Activated CD4-positive, alpha-beta T cell treated with anti-CD3 and anti-CD28 coated beads for 1 hour (primary cell): Measurements from ENCODE around the gene TKT.
A peak's percentile ranks its signal among the peaks of the same experiment; 100 is the strongest.

Experiments
- DNase-seq: peaks from one replicate; pipeline ENCODE4 v3.0.0-alpha.2; 2020

Gene TKT

GRCh38 chr3:53223025-53223424 is 32.8 kb downstream of the TKT start:
- no peak for DNase-seq

GRCh38 chr3:53222183-53222901 is 33.5 kb downstream of the TKT start:
- no peak for DNase-seq

GRCh38 chr3:53221827-53222182 is 34.0 kb downstream of the TKT start:
- no peak for DNase-seq

GRCh38 chr3:53221345-53221744 is 34.5 kb downstream of the TKT start:
- DNase-seq: no peak

GRCh38 chr3:53219895-53220483 is 35.8 kb downstream of the TKT start:
- peak; percentile 49 for DNase-seq

- no peak for DNase-seq
These were observed 37.7 kb downstream of the TKT start for GRCh38 chr3:53218131-53218530.

GRCh38 chr3:53217175-53217574 is 38.6 kb downstream of the TKT start:
- no peak for DNase-seq

- DNase-seq: no peak
These were observed 39.1 kb downstream of the TKT start for GRCh38 chr3:53216723-53217122.

GRCh38 chr3:53215816-53216215 is 40.0 kb downstream of the TKT start:
- no peak for DNase-seq

GRCh38 chr3:53213276-53213675 is 42.5 kb downstream of the TKT start:
- DNase-seq: no peak

GRCh38 chr3:53211706-53212702 is 43.8 kb downstream of the TKT start:
- DNase-seq: no peak

GRCh38 chr3:53202331-53203015 is 53.3 kb downstream of the TKT start:
- DNase-seq: no peak

GRCh38 chr3:53200501-53201498 is 55.0 kb downstream of the TKT start:
- no peak for DNase-seq

- DNase-seq: no peak
These were observed 56.0 kb downstream of the TKT start for GRCh38 chr3:53199834-53200233.

- no peak for DNase-seq
These were observed 56.8 kb downstream of the TKT start for GRCh38 chr3:53198996-53199395.

GRCh38 chr3:53198256-53198977 is 57.4 kb downstream of the TKT start:
- DNase-seq: no peak

- no peak for DNase-seq
These were observed 59.0 kb downstream of the TKT start for GRCh38 chr3:53196575-53197407.

GRCh38 chr3:53195602-53196574 is 59.9 kb downstream of the TKT start:
- DNase-seq: peak; percentile 36

- DNase-seq: no peak
These were observed 60.8 kb downstream of the TKT start for GRCh38 chr3:53195066-53195450.
